GM10266 (cell line): ENCODE data around the gene ATP6V0E1.

Source experiments
- DNase-seq: peaks from one replicate; pipeline ENCODE4 v3.0.0; 2012; ENCODE audit errors: extremely low spot score
- TF ChIP-seq, protein P1 (sequence below): IDR thresholded peaks from 2 replicates; pipeline ENCODE4 v1.5.1; 2012; ENCODE audit warnings: mild to moderate bottlenecking, low read depth; ENCODE audit not compliant: control insufficient read depth, insufficient read depth; ENCODE audit errors: missing control alignments

ATP6V0E1 gene

GRCh38 chr5:172941067-172941516 lies 42.5 kb upstream of the ATP6V0E1 start:
- TF ChIP-seq, protein P1, sequence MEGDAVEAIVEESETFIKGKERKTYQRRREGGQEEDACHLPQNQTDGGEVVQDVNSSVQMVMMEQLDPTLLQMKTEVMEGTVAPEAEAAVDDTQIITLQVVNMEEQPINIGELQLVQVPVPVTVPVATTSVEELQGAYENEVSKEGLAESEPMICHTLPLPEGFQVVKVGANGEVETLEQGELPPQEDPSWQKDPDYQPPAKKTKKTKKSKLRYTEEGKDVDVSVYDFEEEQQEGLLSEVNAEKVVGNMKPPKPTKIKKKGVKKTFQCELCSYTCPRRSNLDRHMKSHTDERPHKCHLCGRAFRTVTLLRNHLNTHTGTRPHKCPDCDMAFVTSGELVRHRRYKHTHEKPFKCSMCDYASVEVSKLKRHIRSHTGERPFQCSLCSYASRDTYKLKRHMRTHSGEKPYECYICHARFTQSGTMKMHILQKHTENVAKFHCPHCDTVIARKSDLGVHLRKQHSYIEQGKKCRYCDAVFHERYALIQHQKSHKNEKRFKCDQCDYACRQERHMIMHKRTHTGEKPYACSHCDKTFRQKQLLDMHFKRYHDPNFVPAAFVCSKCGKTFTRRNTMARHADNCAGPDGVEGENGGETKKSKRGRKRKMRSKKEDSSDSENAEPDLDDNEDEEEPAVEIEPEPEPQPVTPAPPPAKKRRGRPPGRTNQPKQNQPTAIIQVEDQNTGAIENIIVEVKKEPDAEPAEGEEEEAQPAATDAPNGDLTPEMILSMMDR: no peak
- no peak for DNase-seq

GRCh38 chr5:172942556-172942955 lies 41.0 kb upstream of the ATP6V0E1 start:
- TF ChIP-seq, protein P1: no peak
- DNase-seq: no peak

- TF ChIP-seq, protein P1: no peak
- no peak for DNase-seq
These were observed 40.2 kb upstream of the ATP6V0E1 start for GRCh38 chr5:172943283-172943841.

- no peak for DNase-seq
These were observed 39.7 kb upstream of the ATP6V0E1 start for GRCh38 chr5:172943906-172944305.

DNA sequence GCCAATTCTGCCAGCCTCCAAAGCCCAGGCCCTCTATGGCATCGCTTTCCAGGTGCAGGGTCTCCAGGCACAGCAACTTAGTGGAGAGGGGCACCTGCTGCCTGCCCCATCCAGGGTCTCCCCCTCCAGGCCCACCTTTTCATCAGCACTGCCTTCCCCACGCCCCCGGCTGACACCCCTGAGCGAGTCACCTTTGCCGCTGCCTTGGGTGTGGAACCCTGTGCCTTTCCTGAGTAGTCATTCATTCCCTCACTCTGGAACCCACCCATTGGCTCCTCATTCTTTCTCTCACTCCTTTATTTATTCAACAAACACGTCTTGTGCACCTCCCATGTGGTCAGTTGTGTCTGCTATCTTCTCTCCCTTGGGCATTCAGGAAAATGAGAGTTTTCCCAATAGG lies 38.8 kb upstream of the ATP6V0E1 start:
- TF ChIP-seq, protein P1: no peak
- no peak for DNase-seq

More at GRCh38 chr5:172943906-172944305, 39.7 kb upstream of the ATP6V0E1 start:
- TF ChIP-seq, protein P1: no peak

DNA sequence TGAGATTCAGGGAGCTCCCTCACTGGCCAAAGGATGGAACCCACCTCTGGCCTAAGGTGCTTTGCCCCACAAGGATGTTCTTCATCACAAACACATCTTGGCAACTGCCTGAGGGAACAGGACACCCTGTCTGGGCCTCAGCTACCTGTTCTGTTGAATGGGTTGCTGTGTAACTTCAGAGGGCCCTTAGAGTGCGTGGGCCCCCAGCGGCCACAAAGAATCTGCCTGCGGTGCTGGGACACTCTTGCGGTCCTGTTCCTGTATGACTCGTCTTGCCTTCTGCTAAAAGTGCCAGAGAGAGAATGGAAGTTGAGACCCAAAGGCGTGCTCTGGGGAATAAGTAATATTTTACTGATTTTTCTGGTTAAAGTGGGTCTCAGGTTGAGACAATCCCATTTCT lies 38.4 kb upstream of the ATP6V0E1 start:
- no peak for DNase-seq
- TF ChIP-seq, protein P1: no peak

GRCh38 chr5:172946146-172946545 lies 37.4 kb upstream of the ATP6V0E1 start:
- TF ChIP-seq, protein P1: no peak
- no peak for DNase-seq
